Kidney (tissue), 14 donors: ENCODE data around the gene TRIP6. TPM values are rescaled to one million over a fixed set of nuclear protein-coding genes. Genes with fewer than 3 reads are reported as not detected.

Experiments used
- DNase-seq, 5 donors: peaks; one replicate each; pipeline ENCODE4 v3.0.0-alpha.2; 2013 to 2020
- FAIRE-seq: peaks from 2 replicates; lab custom pipeline; 2012; peaks lifted over from hg19 to GRCh38; lab: Jason Lieb, UNC
- H3K27ac ChIP-seq, 2 donors: one replicate each; pipeline ENCODE4 v1.7.0; 2013; ENCODE audit warnings: low read depth in 2 of 2, low read length in 2 of 2, inconsistent platforms in 1 of 2
- H3K27me3 ChIP-seq: one replicate; pipeline ENCODE4 v1.7.1; 2013; ENCODE audit warnings: low read length, inconsistent platforms; ENCODE audit not compliant: control insufficient read depth, insufficient read depth
- H3K36me3 ChIP-seq, 3 donors: one replicate each; pipeline versions ENCODE4 v1.7.0 to v1.7.1; 2013; ENCODE audit warnings: low read length in 3 of 3, control low read depth in 1 of 3, inconsistent platforms in 1 of 3; ENCODE audit not compliant: insufficient read depth in 3 of 3, control insufficient read depth in 2 of 3
- H3K4me1 ChIP-seq, 3 donors: one replicate each; pipeline versions ENCODE4 v1.7.0 to v1.7.1; 2013; ENCODE audit warnings: low read length in 3 of 3, inconsistent platforms in 1 of 3, low read depth in 1 of 3; ENCODE audit not compliant: control insufficient read depth in 2 of 3, insufficient read depth in 2 of 3
- H3K4me3 ChIP-seq, 3 donors: one replicate each; pipeline versions ENCODE4 v1.7.0 to v1.8.1; 2013; ENCODE audit warnings: low read length in 3 of 3, control low read depth in 1 of 3, inconsistent platforms in 1 of 3
- H3K9ac ChIP-seq, 3 donors: one replicate each; pipeline versions ENCODE4 v1.7.0 to v1.7.1; 2013; ENCODE audit warnings: low read length in 3 of 3, control low read depth in 1 of 3, inconsistent platforms in 1 of 3
- H3K9me3 ChIP-seq, 3 donors: one replicate each; pipeline versions ENCODE4 v1.7.0 to v1.7.1; 2013; ENCODE audit warnings: low read length in 3 of 3, control low read depth in 1 of 3, inconsistent platforms in 1 of 3; ENCODE audit not compliant: control insufficient read depth in 2 of 3, insufficient read depth in 1 of 3
- intact Hi-C: fragments of 100-400 bp; cut with DNase I; formaldehyde crosslinking; loops from one replicate; pipeline ENCODE4 v1.11.1; 2022
- polyA plus RNA-seq: library from polyadenylated mRNA; stranded (reverse); fragments of 350-450 nt; fragmentation: Illumina TruSeq; extraction: RNeasy Lipid Tissue Mini Kit (QIAGEN cat#74804); gene quantifications from one replicate; pipeline ENCODE4 v1.2.3, GENCODE V29; 2014; ENCODE audit warnings: low read depth, low replicate concordance; ENCODE audit not compliant: insufficient read depth
- total RNA-seq: library from RNA; stranded (reverse); fragmentation: NEBNext Ultra II Directional; extraction: Animal tissue kit (Norgen Biotek cat#: 25700); gene quantifications from one replicate; pipeline ENCODE4 v1.2.1, GENCODE V29; 2021
- TF ChIP-seq, protein P1 (sequence below): IDR thresholded peaks from 3 replicates; pipeline ENCODE4 v1.5.1; 2012; ENCODE audit warnings: mild to moderate bottlenecking, moderate library complexity, borderline replicate concordance; ENCODE audit not compliant: insufficient read depth; ENCODE audit errors: extremely low read depth
- donor health status: control.
- donor health status: control.
- donor health status: control.
- donor health status: control.
- donor health status: control.
- donor health status: DM: yes; HTN: yes; CAD: no.
- donor health status: Normal renal cell carcinoma (clear cell type).

TRIP6 gene
- total and polyA plus RNA-seq, 2 donors from 2014 or later, result 74.4 to 92.6 TPM

DNA sequence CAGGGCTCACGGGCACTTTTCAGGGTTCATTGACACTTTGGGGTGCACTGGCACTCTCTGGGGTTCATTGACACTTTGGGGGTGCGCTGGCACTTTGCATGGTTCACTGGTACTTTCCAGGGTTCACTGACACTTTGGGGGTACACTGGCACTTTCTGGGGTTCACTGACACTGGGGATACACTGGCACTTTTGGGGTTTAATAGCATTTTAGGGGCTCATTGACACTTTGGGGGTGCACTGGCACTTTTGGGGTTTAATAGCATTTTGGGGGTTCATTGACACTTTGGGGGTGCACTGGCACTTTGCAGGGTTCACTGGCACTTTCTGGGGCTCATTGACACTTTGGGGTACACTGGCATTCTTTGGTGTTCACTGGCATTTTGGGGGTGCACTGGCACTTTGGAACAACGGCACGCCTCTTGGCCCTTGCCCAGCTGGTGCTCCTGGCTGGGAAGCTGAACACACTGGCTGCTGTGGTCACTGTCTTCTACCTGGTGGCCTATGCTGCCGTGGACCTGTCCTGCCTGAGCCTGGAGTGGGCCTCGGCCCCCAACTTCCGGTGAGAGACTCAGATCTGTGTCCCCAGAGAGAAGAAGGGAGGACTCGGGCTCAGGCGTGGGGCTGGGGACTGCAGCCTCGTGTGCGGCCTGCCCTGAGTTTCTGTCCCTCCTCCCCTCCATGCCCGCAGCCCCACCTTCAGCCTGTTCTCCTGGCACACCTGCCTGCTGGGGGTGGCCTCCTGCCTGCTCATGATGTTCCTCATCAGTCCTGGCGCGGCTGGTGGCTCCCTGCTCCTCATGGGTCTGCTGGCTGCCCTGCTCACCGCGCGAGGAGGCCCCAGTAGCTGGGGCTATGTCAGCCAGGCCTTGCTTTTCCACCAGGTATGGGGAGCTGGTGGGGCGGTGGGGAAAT is 6.2 kb upstream of the TRIP6 start:
- peaks cover 0 to 15% (median 2%) of the 10 kb centered on the region in 3 donors for H3K36me3 ChIP-seq
- H3K4me1 ChIP-seq, result peaks cover 0 to 9% (median 8%) of the 10 kb centered on the region in 3 donors
- no peak overlapping the region for H3K4me3 ChIP-seq
- TF ChIP-seq, protein P1, sequence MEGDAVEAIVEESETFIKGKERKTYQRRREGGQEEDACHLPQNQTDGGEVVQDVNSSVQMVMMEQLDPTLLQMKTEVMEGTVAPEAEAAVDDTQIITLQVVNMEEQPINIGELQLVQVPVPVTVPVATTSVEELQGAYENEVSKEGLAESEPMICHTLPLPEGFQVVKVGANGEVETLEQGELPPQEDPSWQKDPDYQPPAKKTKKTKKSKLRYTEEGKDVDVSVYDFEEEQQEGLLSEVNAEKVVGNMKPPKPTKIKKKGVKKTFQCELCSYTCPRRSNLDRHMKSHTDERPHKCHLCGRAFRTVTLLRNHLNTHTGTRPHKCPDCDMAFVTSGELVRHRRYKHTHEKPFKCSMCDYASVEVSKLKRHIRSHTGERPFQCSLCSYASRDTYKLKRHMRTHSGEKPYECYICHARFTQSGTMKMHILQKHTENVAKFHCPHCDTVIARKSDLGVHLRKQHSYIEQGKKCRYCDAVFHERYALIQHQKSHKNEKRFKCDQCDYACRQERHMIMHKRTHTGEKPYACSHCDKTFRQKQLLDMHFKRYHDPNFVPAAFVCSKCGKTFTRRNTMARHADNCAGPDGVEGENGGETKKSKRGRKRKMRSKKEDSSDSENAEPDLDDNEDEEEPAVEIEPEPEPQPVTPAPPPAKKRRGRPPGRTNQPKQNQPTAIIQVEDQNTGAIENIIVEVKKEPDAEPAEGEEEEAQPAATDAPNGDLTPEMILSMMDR, result no peak
- FAIRE-seq, result no peak
- no peaks in the 10 kb centered on the region for H3K9me3 ChIP-seq
- peak in 1 of 5 donors; percentile 66 for DNase-seq
- H3K27ac ChIP-seq, result no peak overlapping the region
- H3K9ac ChIP-seq, result no peak overlapping the region
- intact Hi-C loops, result no loop called here
- H3K27me3 ChIP-seq, result no peaks in the 10 kb centered on the region

DNA sequence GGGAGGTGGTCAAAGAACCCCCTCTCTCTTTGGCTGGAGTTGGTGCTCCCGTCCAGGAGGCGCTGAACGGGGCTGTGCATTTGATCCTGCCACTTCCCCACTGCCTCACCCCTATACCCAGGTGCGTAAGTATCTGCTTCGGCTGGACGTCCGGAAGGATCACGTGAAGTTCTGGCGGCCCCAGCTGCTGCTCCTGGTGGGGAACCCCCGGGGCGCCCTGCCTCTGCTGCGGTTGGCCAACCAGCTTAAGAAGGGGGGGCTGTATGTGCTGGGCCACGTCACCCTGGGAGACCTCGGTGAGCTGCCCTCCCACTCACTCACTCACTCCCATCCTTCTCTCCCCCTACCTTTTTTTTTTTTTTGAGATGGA is 5.6 kb upstream of the TRIP6 start:
- intact Hi-C loops, result no loop called here
- Histone ChIP-seq H3K4me3 (no peak overlapping the region), H3K9ac (no peak overlapping the region), H3K27me3 (no peaks in the 10 kb centered on the region), H3K36me3 (peaks cover 0 to 15% (median 2%) of the 10 kb centered on the region in 3 donors), H3K27ac (no peak overlapping the region), H3K4me1 (peaks cover 0 to 13% (median 13%) of the 10 kb centered on the region in 3 donors), H3K9me3 (no peaks in the 10 kb centered on the region)
- FAIRE-seq (no peak), DNase-seq (no peak)
- TF ChIP-seq, protein P1, result no peak

DNA sequence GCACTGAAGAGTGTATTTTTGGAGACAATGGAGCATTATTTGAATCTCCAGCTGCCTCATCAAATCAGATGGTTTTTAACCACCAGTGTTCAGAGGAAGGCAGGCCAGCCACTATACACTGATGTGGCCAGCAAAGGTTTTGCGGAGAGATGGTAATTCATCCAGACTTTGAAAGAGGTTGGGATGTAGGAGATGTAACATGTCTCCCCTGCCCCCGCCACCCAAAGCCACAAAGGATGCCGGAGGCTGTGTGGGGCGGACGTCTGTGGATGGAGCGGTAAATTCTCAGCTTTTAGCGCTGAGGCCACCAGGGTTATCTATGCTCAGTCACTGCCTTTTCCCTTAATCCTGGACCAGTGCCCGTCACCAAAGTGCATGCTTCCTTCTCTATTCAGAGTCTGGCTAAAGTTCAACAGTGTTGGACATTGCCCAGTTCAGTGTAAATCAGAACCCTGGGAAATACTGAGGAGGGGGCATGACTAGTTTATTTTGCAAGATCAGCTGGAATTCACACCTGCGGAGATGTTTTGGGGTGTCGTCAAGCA is 3.7 kb upstream of the TRIP6 start:
- no peaks in the 10 kb centered on the region for H3K27me3 ChIP-seq
- DNase-seq (peak in 3 of 5 donors; percentile 32 to 86 (median 72)), FAIRE-seq (no peak)
- H3K4me1 ChIP-seq, result peaks cover 0 to 20% (median 13%) of the 10 kb centered on the region in 3 donors
- peaks cover 0 to 15% (median 2%) of the 10 kb centered on the region in 3 donors for H3K36me3 ChIP-seq
- no peaks in the 10 kb centered on the region for H3K9me3 ChIP-seq
- intact Hi-C loops, result no loop called here
- no peak overlapping the region for H3K9ac ChIP-seq
- TF ChIP-seq, protein P1, result no peak
- H3K4me3 ChIP-seq, result no peak overlapping the region
- H3K27ac ChIP-seq, result no peak overlapping the region
